Measurements from ENCODE around the gene NRF1.
"Not testable (repeated sequence)": the region's sequence is repeated elsewhere in the genome, so short reads cannot be mapped to it uniquely, and the experiment has no call there.

NRF1 gene

DNA sequence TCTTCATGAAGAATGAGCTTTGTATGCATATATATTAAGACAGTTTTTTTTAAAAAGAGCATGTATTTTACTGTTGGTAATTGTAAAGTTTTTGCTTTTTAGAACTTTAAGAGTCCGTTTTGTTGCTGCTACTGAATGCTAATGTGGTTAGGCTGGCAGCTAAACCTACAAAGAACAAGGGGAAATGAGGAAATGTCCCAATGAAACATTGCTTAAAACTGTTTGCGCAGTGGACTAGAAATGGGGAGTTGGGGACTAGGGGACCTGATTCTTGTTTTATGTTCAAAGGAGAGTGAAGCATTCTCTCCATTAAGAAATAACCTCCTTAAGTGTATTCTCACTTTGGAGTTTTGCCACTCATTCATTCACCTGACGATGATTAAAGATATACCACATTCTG lies 5.7 kb downstream of the NRF1 start:
- H3K4me2 ChIP-seq = no peak overlapping the region
- no peak overlapping the region for H3K4me3 ChIP-seq
- peaks cover 42% of the 10 kb centered on the region for H3K4me1 ChIP-seq

DNA sequence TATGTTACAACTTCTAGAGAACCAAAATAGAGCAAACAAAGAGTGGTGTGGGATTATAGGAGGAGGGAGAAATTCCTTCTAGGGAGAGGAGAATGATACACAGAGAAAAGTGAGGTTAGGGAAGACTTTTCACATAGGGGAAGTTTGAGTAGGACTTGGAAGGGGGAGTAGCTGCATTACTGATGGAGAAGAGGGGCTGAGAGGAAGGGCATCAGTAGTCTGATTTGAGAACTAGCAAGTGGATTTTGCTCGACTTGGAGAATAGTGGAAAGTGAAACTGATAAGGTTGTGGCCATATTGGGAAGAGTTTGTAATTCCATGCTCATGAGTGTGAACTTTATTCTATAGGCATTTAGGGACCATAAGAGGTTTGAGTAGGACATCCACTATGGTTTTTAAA lies 6.1 kb downstream of the NRF1 start:
- no peaks in the 10 kb centered on the region for H3K27me3 ChIP-seq
- H4K20me1 ChIP-seq = peaks cover 97% of the 10 kb centered on the region
- peaks cover 45% of the 10 kb centered on the region for H3K4me1 ChIP-seq
- no peak overlapping the region for H3K9ac ChIP-seq
- no peaks in the 10 kb centered on the region for H3K9me3 ChIP-seq
- no peak overlapping the region for H3K27ac ChIP-seq
- H3K36me3 ChIP-seq = no peaks in the 10 kb centered on the region
- H3K4me3 ChIP-seq = no peak overlapping the region
- no peak for TF ChIP-seq Cebpa-rat (IDR thresholded peaks at IDR 0.05)
- no peak overlapping the region for H3K4me2 ChIP-seq

More for the DNA sequence above, 5.7 kb downstream of the NRF1 start:
- Histone ChIP-seq H4K20me1 (peaks cover 98% of the 10 kb centered on the region), H3K9ac (no peak overlapping the region), H3K36me3 (no peaks in the 10 kb centered on the region), H3K27me3 (no peaks in the 10 kb centered on the region), H3K9me3 (no peaks in the 10 kb centered on the region), H3K27ac (no peak overlapping the region)
- TF ChIP-seq Cebpa-rat (IDR thresholded peaks at IDR 0.05) = no peak

DNA sequence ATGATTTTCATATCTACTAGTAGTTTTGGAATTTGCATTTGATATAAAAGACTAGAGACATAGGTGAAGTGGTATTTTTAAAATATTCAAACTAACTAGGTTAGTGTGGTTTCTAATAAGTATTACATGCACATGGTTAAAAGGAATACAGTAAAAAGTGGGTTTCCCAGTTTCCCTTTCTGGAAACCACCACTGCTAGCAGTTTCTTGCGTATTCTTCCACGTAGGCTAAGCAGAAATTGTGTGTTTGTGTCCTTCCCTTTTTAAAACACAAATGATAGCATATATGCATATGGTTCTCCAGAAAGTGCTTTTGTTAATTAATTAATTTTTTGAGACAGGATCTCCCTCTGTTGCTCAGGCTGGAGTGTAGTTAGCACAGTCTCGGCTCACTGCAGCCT lies 15.4 kb downstream of the NRF1 start:
- H3K27ac ChIP-seq = no peak overlapping the region
- no peak overlapping the region for H3K4me2 ChIP-seq
- H3K9me3 ChIP-seq = no peaks in the 10 kb centered on the region
- no peaks in the 10 kb centered on the region for H3K27me3 ChIP-seq
- TF ChIP-seq Cebpa-rat (IDR thresholded peaks at IDR 0.05) = no peak
- H3K4me1 ChIP-seq = peaks cover 9% of the 10 kb centered on the region
- peaks cover 97% of the 10 kb centered on the region for H4K20me1 ChIP-seq
- H3K9ac ChIP-seq = no peak overlapping the region
- no peak overlapping the region for H3K4me3 ChIP-seq
- H3K36me3 ChIP-seq = peaks cover 16% of the 10 kb centered on the region

DNA sequence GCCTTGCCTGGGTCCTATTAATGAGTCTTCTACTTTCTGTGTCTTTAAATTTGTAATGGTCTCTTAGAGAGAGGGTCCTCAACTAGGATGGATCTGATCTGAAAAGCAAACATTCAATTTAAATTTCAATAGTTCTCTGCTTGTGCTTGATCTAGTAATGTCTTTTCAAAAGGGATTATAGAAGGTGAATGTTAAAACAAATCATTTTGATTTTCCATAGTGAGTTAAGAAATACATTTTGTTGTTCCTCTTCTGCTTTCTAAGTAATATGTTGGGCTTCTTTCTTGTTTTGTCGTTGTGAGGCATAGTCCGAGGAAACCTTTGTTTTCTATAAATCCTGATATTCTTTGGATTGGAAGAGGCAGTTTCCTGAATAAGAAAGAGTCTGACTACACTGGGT lies 18.8 kb downstream of the NRF1 start:
- TF ChIP-seq Cebpa-rat (IDR thresholded peaks at IDR 0.05) = no peak
- peaks cover 94% of the 10 kb centered on the region for H4K20me1 ChIP-seq
- no peak overlapping the region for H3K9ac ChIP-seq
- no peaks in the 10 kb centered on the region for H3K4me1 ChIP-seq
- H3K27ac ChIP-seq = no peak overlapping the region
- no peaks in the 10 kb centered on the region for H3K9me3 ChIP-seq
- no peaks in the 10 kb centered on the region for H3K27me3 ChIP-seq
- H3K4me3 ChIP-seq = no peak overlapping the region
- H3K4me2 ChIP-seq = no peak overlapping the region
- no peaks in the 10 kb centered on the region for H3K36me3 ChIP-seq

DNA sequence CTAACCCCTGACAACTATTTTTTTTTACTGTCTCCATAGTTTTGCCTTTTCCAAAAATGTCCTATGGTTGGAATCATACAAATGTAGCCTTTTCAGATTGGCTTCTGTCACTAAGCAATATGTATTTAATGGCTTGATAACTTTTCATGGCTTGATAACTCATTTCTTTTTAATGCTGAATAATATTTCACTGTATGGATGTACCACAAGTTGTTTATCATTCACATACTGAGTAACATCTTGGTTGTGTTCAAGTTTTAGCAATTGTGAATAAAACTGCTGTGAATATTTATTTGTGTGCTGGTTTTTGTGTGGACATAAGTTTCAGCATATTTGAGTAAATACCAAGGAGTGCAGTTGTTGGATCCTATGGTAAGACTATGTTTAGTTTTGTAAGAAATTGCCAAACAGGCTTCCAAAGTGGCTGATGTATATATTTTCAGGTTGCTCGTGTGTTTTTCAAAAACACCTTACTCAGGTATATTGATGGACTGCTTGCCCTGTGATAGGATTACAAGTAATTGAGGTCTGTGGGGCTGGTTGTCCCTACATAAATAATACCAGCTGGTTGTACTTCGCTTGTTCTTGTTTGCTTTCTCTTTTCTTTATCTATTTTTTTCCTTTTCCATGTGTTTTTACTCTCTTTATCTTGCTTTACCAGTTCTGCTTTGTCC lies 23.0 kb downstream of the NRF1 start:
- Histone ChIP-seq H3K36me3 (no peaks in the 10 kb centered on the region), H3K27me3 (no peaks in the 10 kb centered on the region), H3K4me2 (no peak overlapping the region), H3K4me1 (no peaks in the 10 kb centered on the region), H3K4me3 (no peak overlapping the region), H4K20me1 (peaks cover 86% of the 10 kb centered on the region), H3K27ac (no peak overlapping the region), H3K9me3 (no peaks in the 10 kb centered on the region), H3K9ac (no peak overlapping the region)
- TF ChIP-seq Cebpa-rat (IDR thresholded peaks at IDR 0.05) = no peak

DNA sequence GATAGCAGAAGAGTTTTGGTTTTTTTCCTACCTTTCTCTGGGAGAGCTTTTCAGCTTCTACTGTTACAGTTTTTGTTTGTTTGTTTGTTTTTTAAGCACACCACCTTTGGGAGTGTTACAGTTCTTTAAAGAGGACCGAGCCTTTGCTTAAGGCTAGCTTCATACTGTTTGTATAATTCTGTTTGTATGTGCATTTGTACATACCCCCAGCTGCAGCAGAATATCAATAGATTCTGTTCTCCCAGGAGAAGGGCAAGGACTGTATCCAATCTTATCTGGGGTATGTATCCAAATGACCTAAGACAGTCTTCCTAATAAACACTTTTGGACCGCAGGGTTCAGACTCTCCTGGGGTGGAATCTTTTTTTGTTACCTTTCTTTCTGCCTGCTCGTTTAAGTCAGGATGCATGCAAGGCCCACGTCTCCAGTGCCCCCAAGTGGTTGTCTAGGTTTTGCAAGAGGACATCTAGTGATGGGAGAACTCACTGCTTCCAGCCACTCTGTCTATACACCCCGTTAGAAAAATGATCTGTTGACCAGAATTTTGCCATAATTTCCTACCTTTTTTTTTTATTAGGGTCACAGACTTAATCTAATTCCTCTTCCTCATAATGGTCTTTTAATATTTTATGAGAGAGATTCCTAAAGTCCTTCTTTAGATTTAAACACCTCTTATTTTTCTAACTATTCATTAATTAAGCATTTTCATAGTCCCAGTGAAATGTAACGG lies 23.9 kb downstream of the NRF1 start:
- no peaks in the 10 kb centered on the region for H3K9me3 ChIP-seq
- peaks cover 85% of the 10 kb centered on the region for H4K20me1 ChIP-seq
- H3K4me3 ChIP-seq = no peak overlapping the region
- H3K27me3 ChIP-seq = no peaks in the 10 kb centered on the region
- no peak overlapping the region for H3K4me2 ChIP-seq
- no peak for TF ChIP-seq Cebpa-rat (IDR thresholded peaks at IDR 0.05)
- H3K9ac ChIP-seq = no peak overlapping the region
- no peak overlapping the region for H3K27ac ChIP-seq
- H3K4me1 ChIP-seq = no peaks in the 10 kb centered on the region
- no peaks in the 10 kb centered on the region for H3K36me3 ChIP-seq

DNA sequence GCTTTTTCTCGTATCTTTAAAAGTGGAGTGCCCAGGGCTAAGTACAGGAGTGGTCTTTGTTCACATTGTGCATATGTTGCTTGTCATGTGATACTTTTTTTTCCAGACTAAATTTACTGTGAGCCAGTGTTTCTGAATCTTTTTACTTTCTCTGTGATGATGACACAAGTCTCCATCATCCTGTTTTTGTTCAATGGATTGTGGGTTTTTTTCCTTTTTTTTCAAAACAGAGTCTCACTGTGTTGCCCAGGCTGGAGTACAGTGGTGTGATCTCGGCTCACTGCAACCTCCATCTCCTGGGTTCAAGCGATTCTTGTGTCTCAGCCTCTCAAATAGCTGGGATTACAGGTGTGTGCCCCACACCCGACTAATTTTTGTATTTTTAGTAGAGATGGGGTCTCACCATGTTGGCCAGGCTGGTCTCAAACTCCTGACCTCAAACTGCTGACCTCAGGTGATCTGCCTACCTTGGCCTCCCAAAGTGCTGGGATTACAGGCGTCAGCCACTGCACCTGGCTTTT lies 24.6 kb downstream of the NRF1 start:
- not testable (repeated sequence) for H3K9ac ChIP-seq, H3K4me2 ChIP-seq, H3K4me1 ChIP-seq, H3K9me3 ChIP-seq, H3K4me3 ChIP-seq, H3K27ac ChIP-seq, H3K36me3 ChIP-seq, H3K27me3 ChIP-seq
- peaks cover 80% of the 10 kb centered on the region for H4K20me1 ChIP-seq

DNA sequence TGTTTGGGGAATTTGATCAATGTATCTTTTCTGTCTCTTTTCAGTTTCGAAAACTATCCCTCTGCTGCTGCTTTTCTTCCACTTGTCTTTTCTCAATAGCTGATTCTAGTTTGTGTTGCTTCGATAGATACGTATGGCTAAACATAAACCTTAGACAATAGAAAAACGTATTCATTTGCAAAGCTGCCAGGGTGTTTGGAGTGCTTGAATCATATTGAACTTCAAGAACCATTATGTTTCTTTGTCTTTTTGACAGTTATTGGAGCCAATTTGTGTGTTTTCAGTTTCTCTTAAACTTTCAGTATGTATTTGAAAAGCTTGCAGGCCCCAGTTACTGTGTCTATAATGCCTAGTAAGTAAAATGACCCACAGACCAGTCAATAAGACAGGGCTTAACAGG lies 25.1 kb downstream of the NRF1 start:
- peaks cover 79% of the 10 kb centered on the region for H4K20me1 ChIP-seq
- no peak overlapping the region for H3K4me2 ChIP-seq
- H3K4me1 ChIP-seq = no peaks in the 10 kb centered on the region
- no peak overlapping the region for H3K27ac ChIP-seq
- TF ChIP-seq Cebpa-rat (IDR thresholded peaks at IDR 0.05) = no peak
- H3K9me3 ChIP-seq = no peaks in the 10 kb centered on the region
- H3K27me3 ChIP-seq = no peaks in the 10 kb centered on the region
- no peak overlapping the region for H3K9ac ChIP-seq
- no peaks in the 10 kb centered on the region for H3K36me3 ChIP-seq
- no peak overlapping the region for H3K4me3 ChIP-seq

DNA sequence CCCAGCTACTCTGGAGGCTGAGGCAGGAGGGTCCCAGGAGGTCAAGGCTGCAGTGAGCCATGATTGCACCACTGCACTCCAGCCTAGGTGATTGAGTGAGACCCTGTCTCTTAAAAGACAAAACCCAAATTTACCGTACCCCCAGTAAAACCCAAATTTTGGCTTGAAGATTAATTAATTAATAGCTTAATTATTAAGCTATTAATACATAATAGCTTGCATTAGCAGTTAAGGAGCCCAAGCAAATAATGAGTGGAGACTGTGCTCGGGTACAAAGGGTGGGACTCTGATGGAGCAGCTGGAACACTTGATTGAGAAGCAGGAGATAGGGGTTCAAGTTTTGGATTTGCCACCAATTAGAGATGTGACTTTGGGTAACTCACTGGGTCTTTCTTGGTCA lies 28.9 kb downstream of the NRF1 start:
- Histone ChIP-seq H3K4me2 (no peak overlapping the region), H3K36me3 (no peaks in the 10 kb centered on the region), H3K4me3 (no peak overlapping the region), H3K4me1 (no peaks in the 10 kb centered on the region), H3K27me3 (no peaks in the 10 kb centered on the region), H3K27ac (no peak overlapping the region), H4K20me1 (peaks cover 76% of the 10 kb centered on the region), H3K9ac (no peak overlapping the region), H3K9me3 (no peaks in the 10 kb centered on the region)
- no peak for TF ChIP-seq Cebpa-rat (IDR thresholded peaks at IDR 0.05)

DNA sequence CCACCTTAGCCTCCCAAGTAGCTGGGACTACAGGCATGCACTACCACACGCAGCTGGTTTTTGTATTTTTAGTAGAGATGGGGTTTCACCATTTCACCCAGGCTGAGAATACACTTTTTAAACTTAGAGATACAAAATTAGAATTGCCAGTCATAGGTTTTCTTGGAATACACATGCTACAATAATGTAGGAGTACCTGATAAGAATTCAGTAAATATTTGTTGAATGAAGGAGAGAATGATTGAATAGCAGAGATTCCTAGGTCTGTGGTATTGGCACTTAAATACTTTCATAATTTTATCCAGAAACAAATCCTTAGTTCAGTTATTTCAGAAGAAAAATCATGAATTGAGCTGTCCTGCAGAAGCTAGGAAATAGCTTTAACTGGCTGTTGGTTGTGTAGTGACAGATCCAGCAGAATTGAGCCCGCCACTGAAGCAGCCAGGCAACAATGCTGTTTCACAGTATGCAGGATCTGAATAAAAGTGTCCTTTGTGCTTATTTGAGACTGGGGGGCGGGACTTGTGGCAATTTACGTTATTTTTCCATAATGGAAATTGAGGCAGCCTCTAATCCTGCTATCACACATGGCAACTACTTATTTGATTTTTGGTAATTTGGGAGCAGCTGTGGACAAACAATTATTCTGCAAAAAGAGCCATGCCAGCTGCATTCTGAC lies 31.5 kb downstream of the NRF1 start:
- H3K27ac ChIP-seq = no peak overlapping the region
- H3K4me1 ChIP-seq = no peaks in the 10 kb centered on the region
- TF ChIP-seq Cebpa-rat (IDR thresholded peaks at IDR 0.05) = no peak
- no peaks in the 10 kb centered on the region for H3K9me3 ChIP-seq
- H3K9ac ChIP-seq = no peak overlapping the region
- peaks cover 14% of the 10 kb centered on the region for H3K36me3 ChIP-seq
- H3K4me2 ChIP-seq = no peak overlapping the region
- peaks cover 68% of the 10 kb centered on the region for H4K20me1 ChIP-seq
- no peaks in the 10 kb centered on the region for H3K27me3 ChIP-seq
- no peak overlapping the region for H3K4me3 ChIP-seq

Data from BLaER1 (cell line).